T-helper 1 cell (primary cell): ENCODE results near the gene GDE1.
"Not testable (repeated sequence)": the region's sequence is repeated elsewhere in the genome, so short reads cannot be mapped to it uniquely, and the experiment has no call there.

ENCODE experiments used
- DNase-seq, 5 donors: peaks; one replicate each; pipeline ENCODE4 v3.0.0-alpha.2; 2012 to 2020
- total RNA-seq, 4 donors: gene quantifications; one replicate each; lab custom pipeline; 2026; lab: John Stamatoyannopoulos, UW

Gene GDE1
- 21.4 to 35.8 (median 30.0) reads per million in 4 donors for total RNA-seq

- peak; percentile 83 to 92 (median 90) for DNase-seq
Observed at GRCh38 chr16:19521471-19522396, at the start of gene GDE1. Gene GDE1 (minus strand): TSS chr16:19522098. CDS start chr16:19521964, 134 bp downstream.

GRCh38 chr16:19567560-19567959, 45.7 kb upstream of the GDE1 start:
- DNase-seq = no peak

GRCh38 chr16:19566362-19566761, 44.5 kb upstream of the GDE1 start:
- DNase-seq = no peak

GRCh38 chr16:19563377-19563776, 41.5 kb upstream of the GDE1 start:
- no peak for DNase-seq

- DNase-seq = no peak
Observed at GRCh38 chr16:19560078-19560477, 38.2 kb upstream of the GDE1 start.

GRCh38 chr16:19559242-19559910, 37.5 kb upstream of the GDE1 start:
- peak in 3 of 5 donors; percentile 23 to 29 (median 23) for DNase-seq

GRCh38 chr16:19555938-19556771, 34.3 kb upstream of the GDE1 start:
- peak in 1 of 5 donors; percentile 47 for DNase-seq

- peak; percentile 90 to 97 (median 94) for DNase-seq
Observed at GRCh38 chr16:19555186-19555937, 33.5 kb upstream of the GDE1 start, which contains the start of gene VPS35L. Gene VPS35L (plus strand): TSS chr16:19555703. CDS start chr16:19555730, 27 bp downstream.

GRCh38 chr16:19549673-19550072, 27.8 kb upstream of the GDE1 start:
- no peak for DNase-seq

- DNase-seq = no peak
Observed at GRCh38 chr16:19548144-19548543, 26.2 kb upstream of the GDE1 start.

GRCh38 chr16:19543278-19543996, 21.5 kb upstream of the GDE1 start:
- not testable (repeated sequence) for DNase-seq

GRCh38 chr16:19542138-19542821, 20.4 kb upstream of the GDE1 start:
- no peak for DNase-seq

GRCh38 chr16:19540241-19540970, 18.5 kb upstream of the GDE1 start:
- DNase-seq = no peak

- DNase-seq = no peak
Observed at GRCh38 chr16:19532601-19533000, 10.7 kb upstream of the GDE1 start.

GRCh38 chr16:19528666-19529065, 6.8 kb upstream of the GDE1 start:
- no peak for DNase-seq

GRCh38 chr16:19527161-19527560, 5.3 kb upstream of the GDE1 start:
- no peak for DNase-seq

- DNase-seq = no peak
Observed at GRCh38 chr16:19525385-19525723, 3.5 kb upstream of the GDE1 start.

- peak in 1 of 5 donors; percentile 4 for DNase-seq
Observed at GRCh38 chr16:19524616-19525384, 2.9 kb upstream of the GDE1 start.

GRCh38 chr16:19524356-19524615, 2.4 kb upstream of the GDE1 start:
- no peak for DNase-seq
